NT2/D1 (cell line): ENCODE measurements around the gene GALNT18.

ENCODE experiments used
- DNase-seq: peaks from one replicate; pipeline ENCODE4 v3.0.0-alpha.2; 2011; ENCODE audit warnings: low read depth, low spot score
- H3K27me3 ChIP-seq: 2 replicates; pipeline ENCODE4 v1.6.0; 2011; ENCODE audit warnings: mild to moderate bottlenecking; ENCODE audit not compliant: insufficient read length, insufficient read depth
- H3K36me3 ChIP-seq: 2 replicates; pipeline ENCODE4 v1.6.1; 2011; ENCODE audit warnings: mild to moderate bottlenecking, low read length, mixed read lengths; ENCODE audit not compliant: insufficient read depth, insufficient read length
- H3K4me1 ChIP-seq: 2 replicates; pipeline ENCODE4 v1.5.1; 2011; ENCODE audit not compliant: insufficient read depth, insufficient read length
- H3K4me3 ChIP-seq: 2 replicates; pipeline ENCODE4 v1.5.1; 2011; ENCODE audit warnings: low read depth; ENCODE audit not compliant: insufficient read length
- H3K9ac ChIP-seq: 2 replicates; pipeline ENCODE4 v1.6.0; 2011; ENCODE audit warnings: low read depth; ENCODE audit not compliant: insufficient read length
- H3K9me3 ChIP-seq: 2 replicates; pipeline ENCODE4 v1.5.1; 2011; ENCODE audit warnings: mild to moderate bottlenecking, low read length; ENCODE audit not compliant: insufficient read depth
- SUZ12 ChIP-seq: IDR thresholded peaks from 2 replicates; pipeline ENCODE4 v1.6.1; 2011; ENCODE audit not compliant: insufficient read length, insufficient read depth; ENCODE audit errors: extremely low read depth
- YY1 ChIP-seq: IDR thresholded peaks from 2 replicates; pipeline ENCODE4 v1.6.1; 2011; ENCODE audit not compliant: insufficient read length, insufficient read depth
- ZNF274 ChIP-seq: IDR thresholded peaks from 2 replicates; pipeline ENCODE4 v1.6.1; 2011; ENCODE audit warnings: mild to moderate bottlenecking, low read depth, low read length

The GALNT18 gene

GRCh38 chr11:11499300-11499699 is 122.5 kb downstream of the GALNT18 start:
- TF ChIP-seq SUZ12 (no peak), ZNF274 (no peak), YY1 (no peak)
- DNase-seq: no peak
- H3K36me3 ChIP-seq: no peaks in the 10 kb centered on the region
- peaks cover 4% of the 10 kb centered on the region for H3K4me1 ChIP-seq
- H3K9ac ChIP-seq: no peak overlapping the region
- no peaks in the 10 kb centered on the region for H3K27me3 ChIP-seq
- H3K4me3 ChIP-seq: no peak overlapping the region
- no peaks in the 10 kb centered on the region for H3K9me3 ChIP-seq

GRCh38 chr11:11498195-11498594 is 123.6 kb downstream of the GALNT18 start:
- Histone ChIP-seq H3K4me3 (no peak overlapping the region), H3K36me3 (no peaks in the 10 kb centered on the region), H3K9ac (no peak overlapping the region), H3K27me3 (no peaks in the 10 kb centered on the region), H3K4me1 (peaks cover 4% of the 10 kb centered on the region), H3K9me3 (no peaks in the 10 kb centered on the region)
- DNase-seq: no peak
- TF ChIP-seq YY1 (no peak), ZNF274 (no peak), SUZ12 (no peak)

GRCh38 chr11:11496879-11497278 is 124.9 kb downstream of the GALNT18 start:
- no peaks in the 10 kb centered on the region for H3K36me3 ChIP-seq
- H3K27me3 ChIP-seq: no peaks in the 10 kb centered on the region
- no peak overlapping the region for H3K4me3 ChIP-seq
- no peak for DNase-seq
- H3K4me1 ChIP-seq: peaks cover 3% of the 10 kb centered on the region
- no peaks in the 10 kb centered on the region for H3K9me3 ChIP-seq
- TF ChIP-seq ZNF274 (no peak), YY1 (no peak), SUZ12 (no peak)
- no peak overlapping the region for H3K9ac ChIP-seq

GRCh38 chr11:11494348-11494747 is 127.5 kb downstream of the GALNT18 start:
- Histone ChIP-seq H3K27me3 (no peaks in the 10 kb centered on the region), H3K9me3 (no peaks in the 10 kb centered on the region), H3K4me3 (no peak overlapping the region), H3K4me1 (peaks cover under 1% of the 10 kb centered on the region), H3K36me3 (no peaks in the 10 kb centered on the region), H3K9ac (no peak overlapping the region)
- TF ChIP-seq SUZ12 (no peak), ZNF274 (no peak), YY1 (no peak)
- no peak for DNase-seq

GRCh38 chr11:11493698-11494097 is 128.1 kb downstream of the GALNT18 start:
- Histone ChIP-seq H3K9me3 (no peaks in the 10 kb centered on the region), H3K4me1 (no peaks in the 10 kb centered on the region), H3K9ac (no peak overlapping the region), H3K4me3 (no peak overlapping the region), H3K27me3 (no peaks in the 10 kb centered on the region), H3K36me3 (no peaks in the 10 kb centered on the region)
- TF ChIP-seq SUZ12: no peak
- TF ChIP-seq ZNF274: no peak
- no peak for TF ChIP-seq YY1
- no peak for DNase-seq

GRCh38 chr11:11491589-11491988 is 130.2 kb downstream of the GALNT18 start:
- Histone ChIP-seq H3K9ac (no peak overlapping the region), H3K9me3 (no peaks in the 10 kb centered on the region), H3K36me3 (no peaks in the 10 kb centered on the region), H3K27me3 (no peaks in the 10 kb centered on the region), H3K4me1 (no peaks in the 10 kb centered on the region), H3K4me3 (no peak overlapping the region)
- DNase-seq: no peak
- TF ChIP-seq SUZ12: no peak
- no peak for TF ChIP-seq ZNF274
- TF ChIP-seq YY1: no peak

GRCh38 chr11:11491014-11491413 is 130.8 kb downstream of the GALNT18 start:
- H3K9ac ChIP-seq: no peak overlapping the region
- H3K36me3 ChIP-seq: no peaks in the 10 kb centered on the region
- H3K27me3 ChIP-seq: no peaks in the 10 kb centered on the region
- H3K9me3 ChIP-seq: no peaks in the 10 kb centered on the region
- H3K4me1 ChIP-seq: no peaks in the 10 kb centered on the region
- TF ChIP-seq YY1: no peak
- TF ChIP-seq ZNF274: no peak
- no peak for TF ChIP-seq SUZ12
- no peak overlapping the region for H3K4me3 ChIP-seq
- DNase-seq: no peak
